ENCODE results near the gene CERS6.

GRCh38 chr2:168708080-168708479, 252.0 kb downstream of the CERS6 start:
- TF ChIP-seq CTCF (conservative IDR thresholded peaks at IDR 0.05) (no peak), EZH2 (IDR thresholded peaks at IDR 0.05; ENCODE audit: low read depth) (no peak)
